Nephron progenitor cell (in vitro differentiated cells): ENCODE measurements around the gene VIPR2.
"Not testable (repeated sequence)": the region's sequence is repeated elsewhere in the genome, so short reads cannot be mapped to it uniquely, and the experiment has no call there.

ENCODE experiments used
- DNase-seq: peaks from one replicate; pipeline ENCODE4 v3.0.0; 2021
- H3K27ac Mint-ChIP-seq: 2 replicates; pipeline ENCODE4 v1.8.0; 2021; ENCODE audit warnings: mild to moderate bottlenecking, moderate library complexity, mixed read lengths
- H3K27me3 Mint-ChIP-seq: 2 replicates; pipeline ENCODE4 v1.8.0; 2021; ENCODE audit warnings: mild to moderate bottlenecking, low read depth, mixed read lengths; ENCODE audit not compliant: poor library complexity
- H3K36me3 Mint-ChIP-seq: 2 replicates; pipeline ENCODE4 v1.8.0; 2021; ENCODE audit warnings: low read depth, mixed read lengths
- H3K4me1 Mint-ChIP-seq: 2 replicates; pipeline ENCODE4 v1.8.0; 2021; ENCODE audit warnings: mixed read lengths
- H3K4me3 Mint-ChIP-seq: 2 replicates; pipeline ENCODE4 v1.8.0; 2021; ENCODE audit warnings: mild to moderate bottlenecking, moderate library complexity, mixed read lengths
- H3K9me3 Mint-ChIP-seq: 2 replicates; pipeline ENCODE4 v1.8.0; 2021; ENCODE audit warnings: mild to moderate bottlenecking, moderate library complexity, mixed read lengths
- TF ChIP-seq, protein P1 (sequence below): fragments of 200-600 bp; sonication (generic); IDR thresholded peaks from 2 replicates; pipeline ENCODE4 v1.5.0; 2021; ENCODE audit warnings: antibody characterized with exemption

The VIPR2 gene

GRCh38 chr7:159004411-159004810 lies 140.3 kb downstream of the VIPR2 start:
- Mint-ChIP-seq H3K9me3 (peaks cover 17% of the 10 kb centered on the region), H3K36me3 (no peaks in the 10 kb centered on the region), H3K4me3 (no peak overlapping the region), H3K27me3 (peaks cover 19% of the 10 kb centered on the region), H3K27ac (no peak overlapping the region), H3K4me1 (no peaks in the 10 kb centered on the region)
- DNase-seq: no peak
- TF ChIP-seq, protein P1, sequence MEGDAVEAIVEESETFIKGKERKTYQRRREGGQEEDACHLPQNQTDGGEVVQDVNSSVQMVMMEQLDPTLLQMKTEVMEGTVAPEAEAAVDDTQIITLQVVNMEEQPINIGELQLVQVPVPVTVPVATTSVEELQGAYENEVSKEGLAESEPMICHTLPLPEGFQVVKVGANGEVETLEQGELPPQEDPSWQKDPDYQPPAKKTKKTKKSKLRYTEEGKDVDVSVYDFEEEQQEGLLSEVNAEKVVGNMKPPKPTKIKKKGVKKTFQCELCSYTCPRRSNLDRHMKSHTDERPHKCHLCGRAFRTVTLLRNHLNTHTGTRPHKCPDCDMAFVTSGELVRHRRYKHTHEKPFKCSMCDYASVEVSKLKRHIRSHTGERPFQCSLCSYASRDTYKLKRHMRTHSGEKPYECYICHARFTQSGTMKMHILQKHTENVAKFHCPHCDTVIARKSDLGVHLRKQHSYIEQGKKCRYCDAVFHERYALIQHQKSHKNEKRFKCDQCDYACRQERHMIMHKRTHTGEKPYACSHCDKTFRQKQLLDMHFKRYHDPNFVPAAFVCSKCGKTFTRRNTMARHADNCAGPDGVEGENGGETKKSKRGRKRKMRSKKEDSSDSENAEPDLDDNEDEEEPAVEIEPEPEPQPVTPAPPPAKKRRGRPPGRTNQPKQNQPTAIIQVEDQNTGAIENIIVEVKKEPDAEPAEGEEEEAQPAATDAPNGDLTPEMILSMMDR: no peak

- no peaks in the 10 kb centered on the region for H3K4me1 Mint-ChIP-seq
- H3K9me3 Mint-ChIP-seq: peaks cover 23% of the 10 kb centered on the region
- no peak overlapping the region for H3K27ac Mint-ChIP-seq
- H3K4me3 Mint-ChIP-seq: no peak overlapping the region
- H3K36me3 Mint-ChIP-seq: no peaks in the 10 kb centered on the region
- TF ChIP-seq, protein P1: no peak
- peaks cover 34% of the 10 kb centered on the region for H3K27me3 Mint-ChIP-seq
- no peak for DNase-seq
Observed at GRCh38 chr7:159001811-159002210, 142.9 kb downstream of the VIPR2 start.

DNA sequence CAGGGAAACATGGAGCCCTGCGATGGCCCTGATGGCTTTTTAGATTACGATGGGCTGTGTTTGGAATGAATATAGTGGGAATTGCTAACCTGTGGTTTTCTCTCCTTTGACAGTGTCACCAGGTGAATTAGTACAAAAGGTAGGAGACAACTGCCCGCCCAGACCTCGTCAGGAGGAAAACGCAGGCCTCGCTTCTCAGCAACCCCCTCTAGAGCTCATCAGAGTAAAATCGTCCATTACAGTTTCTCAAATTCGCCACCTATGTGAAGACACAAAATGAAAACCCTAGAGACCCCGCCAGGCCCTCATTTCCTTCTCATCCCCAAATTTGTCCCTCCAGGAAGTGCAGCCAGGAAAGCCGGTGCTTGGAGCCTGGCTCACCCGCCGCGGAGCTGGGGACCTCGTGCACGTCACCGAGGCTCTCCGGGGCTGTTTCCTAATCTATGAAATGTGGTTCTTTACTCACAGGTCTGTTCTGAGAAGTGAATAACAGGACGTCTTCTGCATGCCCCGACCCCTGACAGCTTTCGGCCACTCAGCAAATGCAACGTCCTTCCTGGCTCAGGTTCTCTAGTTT lies 143.7 kb downstream of the VIPR2 start:
- Mint-ChIP-seq H3K4me1 (no peaks in the 10 kb centered on the region), H3K27ac (no peak overlapping the region), H3K9me3 (peaks cover 25% of the 10 kb centered on the region), H3K36me3 (no peaks in the 10 kb centered on the region), H3K4me3 (no peak overlapping the region), H3K27me3 (peaks cover 34% of the 10 kb centered on the region)
- no peak for DNase-seq
- TF ChIP-seq, protein P1: no peak

DNA sequence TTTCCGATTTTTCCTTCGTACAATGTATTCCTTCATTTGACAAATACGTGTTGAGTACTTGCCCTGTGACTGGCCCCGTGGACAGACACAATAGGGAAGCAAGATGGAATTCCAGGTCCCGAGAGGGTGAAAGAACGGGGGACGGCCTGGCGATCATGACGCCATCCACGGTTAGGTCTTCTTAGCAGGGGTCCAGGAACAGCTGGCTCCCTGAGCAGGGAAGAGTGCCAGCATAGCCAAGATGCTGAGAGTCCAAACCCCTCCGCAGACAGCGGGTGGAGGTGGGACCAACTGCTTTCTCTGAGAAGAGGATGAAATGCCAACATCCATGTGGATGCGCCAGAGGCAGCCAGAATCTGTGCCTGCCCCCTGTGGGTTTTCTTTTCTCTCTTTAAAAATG lies 144.6 kb downstream of the VIPR2 start:
- Mint-ChIP-seq H3K9me3 (peaks cover 33% of the 10 kb centered on the region), H3K27ac (no peak overlapping the region), H3K36me3 (no peaks in the 10 kb centered on the region), H3K4me1 (no peaks in the 10 kb centered on the region), H3K27me3 (peaks cover 34% of the 10 kb centered on the region), H3K4me3 (no peak overlapping the region)
- TF ChIP-seq, protein P1: no peak
- no peak for DNase-seq

DNA sequence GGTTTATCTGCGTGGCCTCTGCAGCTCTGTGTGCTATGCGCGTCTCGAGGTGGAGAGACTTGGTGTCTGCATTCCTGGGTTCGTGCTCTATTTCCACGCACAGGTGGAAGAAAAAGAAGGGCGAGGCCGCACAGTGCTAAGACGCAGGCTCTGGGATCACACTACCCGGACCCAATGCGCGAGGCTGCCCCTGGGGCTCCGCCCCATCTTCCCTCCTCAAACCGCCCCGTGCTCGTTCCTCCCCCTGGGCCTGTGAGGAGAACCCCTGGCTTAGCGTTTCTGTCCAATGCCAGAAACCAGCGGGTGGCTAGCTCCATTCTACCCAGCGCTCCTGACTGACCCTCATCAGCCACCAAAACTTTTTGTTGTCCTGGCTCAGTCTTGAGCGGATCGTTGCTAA lies 145.2 kb downstream of the VIPR2 start:
- H3K4me3 Mint-ChIP-seq: no peak overlapping the region
- H3K36me3 Mint-ChIP-seq: no peaks in the 10 kb centered on the region
- H3K4me1 Mint-ChIP-seq: no peaks in the 10 kb centered on the region
- TF ChIP-seq, protein P1: no peak
- peaks cover 38% of the 10 kb centered on the region for H3K9me3 Mint-ChIP-seq
- peaks cover 34% of the 10 kb centered on the region for H3K27me3 Mint-ChIP-seq
- no peak overlapping the region for H3K27ac Mint-ChIP-seq
- DNase-seq: no peak

- H3K9me3 Mint-ChIP-seq: peaks cover 50% of the 10 kb centered on the region
Observed at GRCh38 chr7:158998261-158998660, 146.4 kb downstream of the VIPR2 start.

More at GRCh38 chr7:158998261-158998660, 146.4 kb downstream of the VIPR2 start:
- not testable (repeated sequence) for H3K4me3 Mint-ChIP-seq, H3K4me1 Mint-ChIP-seq, DNase-seq, H3K36me3 Mint-ChIP-seq, H3K27ac Mint-ChIP-seq
- peaks cover 34% of the 10 kb centered on the region for H3K27me3 Mint-ChIP-seq
